ENCODE measurements around the gene ELN. TPM values are rescaled to one million over a fixed set of nuclear protein-coding genes. Genes with fewer than 3 reads are reported as not detected.

ELN gene
- total and polyA plus RNA-seq, 9 of the 15 experiments (the other 6 are each of a cell fraction or from before 2014, with no cell fraction given) = 0.20 TPM; not detected in 8

- TF ChIP-seq PBX2 (CRISPR knock-in tag; IDR thresholded peaks at IDR 0.05; ENCODE audit: low read depth) (no peak), PBX2 (tag; conservative IDR thresholded peaks at IDR 0.05; ENCODE audit: low read depth) (0 out of 2 replicates have a peak, but pooled peaks have one; percentile 26), STAT6 (CRISPR knock-in tag; IDR thresholded peaks at IDR 0.05) (no peak), SREBF2 (CRISPR knock-in tag; IDR thresholded peaks at IDR 0.05) (no peak), ARHGAP35 (IDR thresholded peaks at IDR 0.05; ENCODE audit: partially characterized antibody) (no peak), NCOA6 (IDR thresholded peaks at IDR 0.05) (no peak), ZNF699 (CRISPR knock-in tag; IDR thresholded peaks at IDR 0.05; ENCODE audit: insufficient replicate concordance) (no peak), POLR2AphosphoS5 (IDR thresholded peaks at IDR 0.05; ENCODE audit: control insufficient read depth, insufficient read depth, low read depth, low read length) (no peak), ZNF407 (IDR thresholded peaks at IDR 0.05; ENCODE audit: low read depth) (no peak), TARDBP (IDR thresholded peaks at IDR 0.05) (no peak), HNRNPL (IDR thresholded peaks at IDR 0.05; ENCODE audit: low read depth, low read length) (no peak)
Measured at GRCh38 chr7:73978661-73979563, 49.1 kb upstream of the ELN start (continued).
